GM18873 (cell line): ENCODE measurements around the gene PCOLCE2.

Source experiments
- ATAC-seq: cut with Tn5 transposase; IDR thresholded peaks from one replicate; pipeline ENCODE4 v1.9.1; 2021; ENCODE audit warnings: mild to moderate bottlenecking, moderate library complexity, moderate number of reproducible peaks; ENCODE audit not compliant: unreplicated experiment, low FRiP score

Gene PCOLCE2

GRCh38 chr3:142819179-142819578 lies 69.7 kb downstream of the PCOLCE2 start:
- no peak for ATAC-seq

GRCh38 chr3:142818651-142819050 lies 70.2 kb downstream of the PCOLCE2 start:
- ATAC-seq: no peak

- no peak for ATAC-seq
Observed at GRCh38 chr3:142817897-142818296, 71.0 kb downstream of the PCOLCE2 start.

DNA sequence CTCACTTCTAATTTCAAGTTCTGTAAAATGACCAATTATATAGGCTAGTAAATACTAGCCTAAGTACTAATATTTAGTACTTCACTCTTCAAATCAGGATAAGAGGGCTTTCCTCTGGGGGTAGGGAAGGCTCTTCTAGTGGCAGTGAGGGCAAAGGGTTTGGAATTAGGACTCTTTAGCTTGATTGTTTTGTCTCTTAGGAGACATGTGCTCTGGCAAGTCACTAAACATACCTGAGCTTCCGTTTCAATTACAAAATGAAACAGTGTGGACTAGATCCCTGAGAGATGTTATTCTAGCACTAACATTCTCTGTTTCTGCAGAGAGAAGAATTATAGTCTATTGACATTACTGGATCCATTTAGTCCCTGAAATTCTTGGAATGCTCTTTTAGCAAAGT lies 71.5 kb downstream of the PCOLCE2 start:
- ATAC-seq: no peak

DNA sequence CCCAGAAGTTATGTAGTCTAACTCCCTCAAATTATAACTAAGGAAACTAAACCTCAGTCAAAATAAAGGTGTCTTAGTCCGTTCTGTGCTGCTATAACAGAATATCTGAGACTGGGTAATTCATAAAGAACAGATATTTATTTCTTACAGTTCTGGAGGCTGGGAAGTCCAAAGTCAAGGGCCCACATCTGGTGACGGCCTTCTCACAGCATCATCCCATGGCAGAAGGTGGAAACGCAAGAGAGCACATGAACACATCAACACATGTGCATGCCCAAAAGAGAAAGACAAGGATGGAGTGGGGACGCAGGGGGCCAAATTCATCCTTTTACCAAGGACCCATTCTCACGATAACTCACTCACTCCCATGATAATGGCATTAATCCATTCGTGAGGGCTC lies 73.1 kb downstream of the PCOLCE2 start:
- no peak for ATAC-seq

DNA sequence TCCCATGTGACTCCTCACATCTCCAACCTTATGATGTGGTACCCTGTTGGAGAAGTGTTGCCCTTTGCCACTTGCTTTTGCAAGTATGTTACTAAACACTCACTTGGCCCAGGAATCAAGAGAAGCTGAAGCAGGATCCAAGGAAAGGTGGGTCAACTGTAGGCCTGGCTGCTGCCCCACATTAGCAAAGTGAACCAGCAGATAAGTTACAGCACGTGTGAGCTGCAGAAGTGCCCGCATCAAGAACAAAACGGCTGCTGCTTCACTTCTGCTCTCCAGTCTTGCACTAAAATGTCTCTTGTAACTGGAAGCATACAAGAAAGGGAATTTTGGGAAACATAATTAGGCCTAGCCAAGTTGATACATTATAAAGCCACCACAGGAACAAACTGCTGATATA lies 79.6 kb downstream of the PCOLCE2 start:
- no peak for ATAC-seq

DNA sequence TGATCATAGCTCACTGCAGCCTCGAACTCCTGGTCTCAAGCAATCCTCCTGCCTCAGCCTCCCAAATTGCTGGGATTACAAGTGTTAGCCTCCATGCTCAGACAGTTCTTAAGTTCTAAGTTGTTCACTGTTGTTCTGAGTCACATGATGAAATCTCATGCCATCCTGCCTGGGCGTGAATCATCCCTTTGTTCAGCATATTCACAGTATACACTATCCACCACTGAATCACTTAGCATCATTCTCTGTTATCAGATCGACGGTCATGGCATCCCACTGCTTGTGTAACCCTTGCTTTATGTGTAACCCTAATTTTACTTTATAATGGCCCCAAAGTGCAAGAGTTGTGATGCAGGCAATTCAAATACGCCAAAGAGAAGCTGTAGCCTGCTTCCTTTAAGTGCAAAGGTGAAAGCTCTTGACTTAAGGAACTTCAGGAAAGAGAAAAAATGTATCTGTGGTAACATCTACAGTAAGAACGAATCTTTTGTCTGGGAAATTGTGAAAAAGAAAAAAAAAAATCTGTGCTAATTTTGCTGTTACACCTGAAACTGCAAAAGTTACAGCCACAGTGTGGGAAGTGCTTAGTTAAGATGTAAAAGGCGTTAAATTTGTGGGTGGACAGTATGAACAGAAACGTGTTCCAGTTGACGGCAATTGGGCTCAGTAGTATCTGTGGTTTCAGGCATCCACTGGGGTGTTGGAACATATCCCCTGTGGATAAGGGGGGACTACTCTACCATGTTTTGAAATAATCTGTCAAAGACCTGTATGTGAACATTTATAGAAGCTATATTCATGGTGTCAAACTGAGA lies 80.6 kb downstream of the PCOLCE2 start:
- no peak for ATAC-seq

- no peak for ATAC-seq
Observed at GRCh38 chr3:142802891-142803290, 86.0 kb downstream of the PCOLCE2 start.

GRCh38 chr3:142801746-142802145 lies 87.1 kb downstream of the PCOLCE2 start:
- no peak for ATAC-seq

GRCh38 chr3:142796823-142797222 lies 92.1 kb downstream of the PCOLCE2 start:
- ATAC-seq: no peak

DNA sequence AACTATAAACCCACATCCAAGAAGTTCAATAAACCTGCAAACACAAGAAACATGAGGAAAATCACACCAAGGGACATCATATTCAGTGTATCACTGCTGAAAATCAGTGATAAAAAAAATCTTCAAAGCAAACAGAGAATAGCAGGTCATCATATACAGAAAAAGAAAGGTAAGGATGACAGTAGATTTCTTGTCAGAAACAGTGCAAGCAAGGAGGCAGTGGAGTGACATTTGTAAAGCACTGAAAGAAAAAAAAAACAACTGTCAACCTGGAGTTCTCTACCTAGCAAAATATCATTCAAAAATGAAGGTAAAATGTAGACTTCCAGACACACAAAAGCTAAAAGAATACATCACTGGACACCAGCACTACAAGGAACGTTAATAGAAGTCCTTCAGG lies 93.6 kb downstream of the PCOLCE2 start:
- no peak for ATAC-seq

DNA sequence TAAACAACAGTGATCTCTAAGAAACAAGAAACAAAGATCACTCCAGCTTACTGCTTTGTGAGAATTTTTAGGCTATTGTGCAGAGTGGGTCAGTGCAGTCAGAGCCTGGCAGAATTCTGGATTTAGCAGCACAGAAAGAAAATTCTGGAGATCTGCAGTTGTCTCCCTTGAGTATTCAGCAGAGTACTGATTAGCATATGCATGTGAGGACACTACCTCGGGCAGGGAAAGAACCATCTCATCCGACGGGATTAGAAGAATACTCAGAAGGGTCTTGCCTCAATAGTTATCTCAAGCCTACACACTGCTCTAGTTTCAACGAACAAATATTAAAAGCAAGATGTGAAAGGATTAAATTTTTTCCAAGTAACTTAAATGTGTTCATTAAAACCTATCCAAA lies 94.4 kb downstream of the PCOLCE2 start:
- no peak for ATAC-seq

- no peak for ATAC-seq
Observed at GRCh38 chr3:142787719-142788118, 101.2 kb downstream of the PCOLCE2 start.

GRCh38 chr3:142785996-142786395 lies 102.9 kb downstream of the PCOLCE2 start:
- no peak for ATAC-seq

DNA sequence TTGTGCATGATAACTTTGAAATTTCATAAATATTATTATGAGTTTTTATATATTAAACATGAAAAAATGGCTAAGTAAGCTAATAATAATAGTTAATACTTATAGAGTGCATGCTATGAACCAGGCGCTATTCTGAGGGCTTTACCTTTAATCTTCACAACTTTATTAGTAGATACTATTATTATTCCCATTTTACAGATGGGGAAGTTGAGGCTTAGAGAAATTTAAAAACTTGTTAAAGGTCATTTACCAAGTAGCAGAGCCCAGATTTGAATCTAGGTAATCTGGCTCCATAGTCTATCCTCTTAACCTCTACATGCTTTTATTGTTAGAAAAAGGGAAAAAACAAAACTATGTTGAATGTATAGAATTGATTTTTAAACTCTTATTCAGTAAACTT lies 104.7 kb downstream of the PCOLCE2 start:
- ATAC-seq: no peak

- no peak for ATAC-seq
Observed at GRCh38 chr3:142782616-142783015, 106.3 kb downstream of the PCOLCE2 start.

DNA sequence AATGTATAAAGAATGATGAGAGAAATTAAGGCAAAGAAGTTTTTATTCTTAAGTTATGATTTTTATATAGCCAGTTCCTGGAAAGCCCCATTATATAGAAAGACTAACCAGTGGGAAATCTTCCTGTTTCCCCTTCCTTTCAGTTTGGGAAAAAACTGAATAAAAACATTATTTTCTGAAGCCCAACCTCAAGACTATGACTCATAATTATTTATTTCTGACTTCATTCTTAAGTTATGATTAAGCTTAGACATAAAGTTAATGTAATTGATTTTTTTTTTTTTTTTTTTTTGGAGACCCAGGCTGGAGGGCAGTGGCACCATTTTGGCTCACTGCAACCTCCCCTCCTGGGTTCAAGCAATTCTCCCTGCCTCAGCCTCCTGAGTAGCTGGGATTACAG lies 109.3 kb downstream of the PCOLCE2 start:
- ATAC-seq: no peak

DNA sequence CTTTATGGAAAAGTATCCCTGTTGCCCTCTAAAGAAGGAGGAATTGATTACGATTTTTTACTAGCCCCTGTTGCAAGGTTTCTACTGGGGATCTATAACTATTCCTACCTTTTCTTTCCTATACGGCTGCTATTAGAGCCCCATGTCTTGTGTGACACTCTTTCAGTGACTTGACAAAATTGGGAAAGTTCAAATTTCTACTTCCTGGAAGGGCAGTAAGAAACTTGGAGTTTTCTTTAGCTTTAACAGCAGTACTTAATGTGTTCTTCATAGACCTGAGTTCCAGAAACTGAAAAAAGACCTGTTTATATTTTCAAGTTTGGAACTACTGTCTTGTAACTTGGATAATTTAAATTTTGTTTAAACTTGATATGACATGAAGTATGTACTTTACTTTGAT lies 110.3 kb downstream of the PCOLCE2 start:
- ATAC-seq: no peak

DNA sequence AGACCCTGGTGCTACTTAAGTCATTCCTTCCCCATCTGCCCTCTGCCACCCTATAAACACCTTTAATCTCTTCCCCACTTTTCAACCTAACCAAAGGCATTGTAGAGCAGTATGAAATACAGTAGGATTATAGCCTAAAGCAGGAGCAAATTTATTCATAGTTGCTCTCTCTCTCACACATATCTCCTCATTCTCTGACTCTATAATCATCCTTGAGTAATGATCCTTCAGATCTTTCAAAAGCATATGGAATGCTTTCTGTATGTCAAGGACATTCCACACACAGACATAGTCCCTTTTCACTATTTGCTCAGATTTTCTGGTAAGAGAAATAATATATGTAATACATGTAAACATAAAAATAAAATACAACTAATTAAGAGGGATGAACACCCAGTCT lies 111.0 kb downstream of the PCOLCE2 start:
- ATAC-seq: no peak

GRCh38 chr3:142768338-142768737 lies 120.5 kb downstream of the PCOLCE2 start:
- ATAC-seq: no peak
